Astrocyte (in vitro differentiated cells and primary cell): ENCODE data around the gene SUPT7L.

Experiments used
- CTCF ChIP-seq: IDR thresholded peaks from 2 replicates; pipeline ENCODE4 v1.5.1; 2011; ENCODE audit warnings: low read depth, mild to moderate bottlenecking, inconsistent platforms, low read length, moderate library complexity; ENCODE audit not compliant: insufficient read depth
- EZH2 ChIP-seq: IDR thresholded peaks from 2 replicates; pipeline ENCODE4 v1.6.1; 2012; ENCODE audit warnings: mild to moderate bottlenecking, low read length, inconsistent platforms; ENCODE audit not compliant: insufficient read depth

DNA sequence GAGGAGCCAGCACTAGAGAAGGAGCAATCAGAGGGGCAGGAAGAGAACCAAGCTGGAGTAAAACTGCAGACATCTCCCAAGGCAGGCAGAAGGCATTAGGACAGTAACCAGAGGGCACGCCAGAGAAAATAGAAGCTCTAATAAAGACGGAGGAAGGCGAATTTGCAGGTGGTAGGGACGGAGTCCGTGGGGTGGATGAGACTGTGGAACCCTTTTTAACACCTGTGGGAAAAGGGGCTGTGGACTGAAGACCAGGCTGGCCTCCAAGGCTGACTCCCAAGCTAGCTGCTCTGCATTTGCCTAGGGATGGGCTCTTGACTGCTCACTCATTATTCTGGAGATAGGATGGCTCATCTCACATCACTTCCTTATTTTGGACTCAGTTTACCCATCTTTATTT lies 49.8 kb upstream of the SUPT7L start:
- TF ChIP-seq CTCF (no peak), EZH2 (no peak)
